GM06990 (cell line): ENCODE data around the gene ADAT1.

Source experiments
- DNase-seq: peaks from one replicate; pipeline ENCODE4 v3.0.0-alpha.2; 2011; ENCODE audit not compliant: insufficient read length; ENCODE audit errors: extremely low read depth
- H3K27me3 ChIP-seq: replicated peaks from 2 replicates; pipeline ENCODE4 v1.6.0; 2011; ENCODE audit warnings: low read length; ENCODE audit not compliant: control insufficient read depth, insufficient read depth
- H3K36me3 ChIP-seq: 2 replicates; pipeline ENCODE4 v1.5.1; 2011; ENCODE audit warnings: low read length; ENCODE audit not compliant: control insufficient read depth, insufficient read depth
- H3K4me3 ChIP-seq: replicated peaks from 2 replicates; pipeline ENCODE4 v1.5.1; 2011; ENCODE audit warnings: low read depth, mild to moderate bottlenecking, control low read depth, low read length
- CTCF ChIP-seq: IDR thresholded peaks from 2 replicates; pipeline ENCODE4 v1.5.1; 2011; ENCODE audit warnings: low read length, control low read depth, mild to moderate bottlenecking, inconsistent platforms; ENCODE audit not compliant: insufficient read depth, poor library complexity, severe bottlenecking

The ADAT1 gene

GRCh38 chr16:75653922-75654321 is 30.8 kb upstream of the ADAT1 start:
- peaks cover 11% of the 10 kb centered on the region for H3K36me3 ChIP-seq
- no peak for TF ChIP-seq CTCF
- DNase-seq, result no peak
- H3K4me3 ChIP-seq, result no peak overlapping the region
- no peaks in the 10 kb centered on the region for H3K27me3 ChIP-seq

GRCh38 chr16:75648265-75649076 is 25.4 kb upstream of the ADAT1 start:
- Histone ChIP-seq H3K4me3 (peak overlapping the region; percentile 93), H3K36me3 (peaks cover 7% of the 10 kb centered on the region), H3K27me3 (no peaks in the 10 kb centered on the region)
- DNase-seq, result peak; percentile 80
- TF ChIP-seq CTCF, result no peak

GRCh38 chr16:75647492-75648264 is 24.6 kb upstream of the ADAT1 start, which contains the start of the genes KARS1 and TERF2IP:
Gene KARS1, minus strand, starts transcription at chr16:75647665. Its CDS starts 26 bp downstream, at chr16:75647639.
Gene TERF2IP, plus strand, starts transcription at chr16:75647773. Its CDS starts 110 bp downstream, at chr16:75647883.
- Histone ChIP-seq H3K36me3 (peaks cover 7% of the 10 kb centered on the region), H3K27me3 (no peaks in the 10 kb centered on the region)

GRCh38 chr16:75647112-75647491 is 24.0 kb upstream of the ADAT1 start:
- Histone ChIP-seq H3K36me3 (peaks cover 10% of the 10 kb centered on the region), H3K4me3 (peak overlapping the region; percentile 93)

More at GRCh38 chr16:75647492-75648264, 24.6 kb upstream of the ADAT1 start, which contains the start of the genes KARS1 and TERF2IP:
- TF ChIP-seq CTCF, result no peak
- peak within 1 kb of the TSS; percentile 93 for H3K4me3 ChIP-seq
- DNase-seq, result peak; percentile 97

More at GRCh38 chr16:75647112-75647491, 24.0 kb upstream of the ADAT1 start:
- TF ChIP-seq CTCF, result no peak
- no peak for DNase-seq
- H3K27me3 ChIP-seq, result no peaks in the 10 kb centered on the region
